Stimulated activated CD4-positive, alpha-beta T cell treated with anti-CD3 and anti-CD28 coated beads, Interleukin-15, amount 100 ng/mL, for 48 hours (primary cell): ENCODE data around the gene RALGAPA1.
"Not testable (repeated sequence)": the region's sequence is repeated elsewhere in the genome, so short reads cannot be mapped to it uniquely, and the experiment has no call there.

Experiments used
- DNase-seq, 2 donors: peaks; one replicate each; pipeline ENCODE4 v3.0.0-alpha.2; 2020; ENCODE audit warnings: low read depth in 2 of 2

The RALGAPA1 gene

GRCh38 chr14:35821564-35822411, 12.7 kb upstream of the RALGAPA1 start:
- no peak for DNase-seq

- no peak for DNase-seq
These were observed 10.8 kb upstream of the RALGAPA1 start for GRCh38 chr14:35819591-35820540.

DNA sequence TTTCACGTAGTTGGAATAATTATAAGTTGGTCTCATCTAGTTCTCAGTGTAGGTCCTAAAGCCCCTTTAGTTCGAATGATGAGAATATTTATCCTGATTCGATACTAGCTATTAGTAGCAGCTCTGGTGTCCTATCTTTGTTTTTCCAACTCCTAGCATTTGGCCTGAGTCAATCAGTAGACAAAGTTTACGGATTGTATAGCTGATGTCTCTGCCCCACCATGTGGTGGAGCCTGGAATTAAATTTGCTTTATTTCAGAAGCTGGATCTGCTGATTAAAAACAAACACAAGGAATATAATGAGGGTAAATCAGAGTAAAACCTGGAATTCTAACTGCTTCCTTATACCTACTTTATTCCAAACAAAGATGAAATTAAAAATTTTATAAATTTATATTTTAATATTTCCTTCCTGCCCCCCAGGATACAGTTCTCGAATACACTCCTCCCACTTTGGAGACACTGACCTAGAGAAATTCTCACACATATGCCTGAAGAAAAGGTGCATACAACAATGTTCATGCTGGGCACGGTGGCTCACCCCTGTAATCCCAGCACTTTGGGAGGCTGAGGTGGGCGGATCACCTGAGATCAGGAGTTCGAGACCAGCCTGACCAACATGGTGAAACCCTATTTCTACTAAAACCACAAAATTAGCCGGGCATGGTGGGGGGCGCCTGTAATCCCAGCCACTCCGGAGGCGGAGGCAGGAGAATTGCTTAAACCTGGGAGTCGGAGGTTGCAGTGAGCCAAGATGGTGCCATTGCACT, 9.4 kb upstream of the RALGAPA1 start:
- DNase-seq: no peak

DNA sequence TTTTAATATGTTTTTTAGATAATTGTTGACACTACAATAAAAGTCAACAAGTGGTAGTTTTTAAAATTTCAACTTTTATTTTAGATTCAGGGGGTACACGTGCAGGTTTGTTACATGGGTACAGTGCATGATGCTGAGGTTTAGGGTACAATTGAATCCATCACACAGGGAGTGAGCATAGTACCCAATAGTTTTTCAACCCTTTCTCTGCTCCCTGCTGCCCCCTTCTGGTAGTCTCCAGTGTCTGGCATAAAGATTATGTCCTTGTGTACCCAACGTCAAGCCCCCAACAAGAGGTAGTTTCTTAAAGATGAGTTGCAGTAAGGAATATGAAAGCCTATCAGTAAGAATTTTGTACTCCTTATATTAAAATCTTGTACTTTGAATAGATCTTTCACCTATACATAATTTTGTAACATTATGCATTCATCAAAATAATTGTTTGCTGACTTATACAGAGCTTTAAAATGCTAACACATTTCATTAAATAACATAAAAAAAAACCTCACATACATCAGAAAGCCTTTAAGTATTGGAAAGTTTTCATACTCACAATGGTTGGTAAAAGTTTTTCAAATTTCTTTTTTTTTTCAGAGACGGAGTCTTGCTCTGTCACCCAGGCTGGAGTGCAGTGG, 5.4 kb upstream of the RALGAPA1 start:
- peak; percentile 52 to 80 for DNase-seq

GRCh38 chr14:35810963-35811362, 1.9 kb upstream of the RALGAPA1 start:
- no peak for DNase-seq

DNA sequence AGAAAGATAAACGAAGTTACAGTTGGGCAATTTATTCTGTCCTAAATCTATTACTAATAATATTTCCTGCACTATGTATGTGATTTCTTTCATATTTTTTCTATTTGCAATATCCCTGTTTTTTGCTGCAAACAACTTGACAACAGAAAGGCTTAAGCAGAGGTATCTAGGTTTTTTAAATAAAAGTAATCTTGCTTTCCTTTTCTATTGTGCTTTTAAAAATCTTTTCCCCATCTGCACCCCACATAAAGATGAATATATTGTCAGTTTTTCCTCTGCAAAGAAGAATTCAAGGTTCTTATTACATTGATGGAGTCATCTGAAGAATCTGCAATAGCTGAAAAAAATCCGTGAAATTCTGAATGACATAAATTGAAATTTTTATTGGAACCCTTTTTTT, 502 bp upstream of the RALGAPA1 start:
- DNase-seq: no peak

- DNase-seq: no peak
These were observed 938 bp downstream of the RALGAPA1 start for GRCh38 chr14:35808076-35808637.

- no peak for DNase-seq
These were observed 1.7 kb downstream of the RALGAPA1 start for GRCh38 chr14:35807131-35807961.

GRCh38 chr14:35806006-35806907, 2.8 kb downstream of the RALGAPA1 start:
- DNase-seq: no peak

- no peak for DNase-seq
These were observed 11.3 kb downstream of the RALGAPA1 start for GRCh38 chr14:35797796-35798195.

DNA sequence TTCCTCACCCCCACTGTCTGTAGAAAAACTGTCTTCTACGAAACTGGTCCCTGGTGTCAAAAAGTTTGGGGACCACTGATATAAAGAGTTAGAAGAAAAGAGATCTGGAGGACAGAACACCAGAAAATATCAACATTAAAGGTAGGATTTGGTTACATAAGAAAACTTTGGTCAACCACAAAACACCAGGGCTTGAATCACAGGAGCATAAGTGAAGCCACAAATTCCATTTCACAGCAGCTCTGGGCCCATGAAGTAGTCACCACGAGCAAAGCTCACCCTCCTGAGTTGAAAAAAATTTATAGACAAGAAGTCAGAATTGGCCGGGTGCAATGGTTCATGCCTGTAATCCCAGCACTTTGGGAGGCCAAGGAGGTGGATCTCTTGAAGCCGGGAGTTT, 19.4 kb downstream of the RALGAPA1 start:
- no peak for DNase-seq

- no peak for DNase-seq
These were observed 22.2 kb downstream of the RALGAPA1 start for GRCh38 chr14:35786856-35787255.

DNA sequence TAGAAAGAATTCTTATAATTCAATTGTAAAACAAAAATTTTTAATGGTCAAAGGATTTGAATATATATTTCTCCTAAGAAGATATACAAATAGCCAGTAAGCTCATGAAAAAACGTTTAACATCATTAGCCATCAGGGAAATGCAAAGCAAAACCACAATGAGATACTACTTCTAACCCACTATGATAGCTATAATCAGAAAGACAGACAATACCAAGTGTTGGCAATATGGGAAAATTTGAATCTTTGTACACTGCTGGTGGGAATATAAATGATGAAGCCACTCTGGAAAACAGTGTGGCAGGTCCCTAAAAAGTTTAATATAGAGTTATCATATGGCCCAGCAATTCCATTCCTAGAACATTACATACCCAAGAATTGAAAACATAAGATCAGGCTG, 25.4 kb downstream of the RALGAPA1 start:
- DNase-seq: no peak

- no peak for DNase-seq
These were observed 29.7 kb downstream of the RALGAPA1 start for GRCh38 chr14:35779368-35779767.

- DNase-seq: not testable (repeated sequence)
These were observed 31.5 kb downstream of the RALGAPA1 start for GRCh38 chr14:35777550-35777949.

DNA sequence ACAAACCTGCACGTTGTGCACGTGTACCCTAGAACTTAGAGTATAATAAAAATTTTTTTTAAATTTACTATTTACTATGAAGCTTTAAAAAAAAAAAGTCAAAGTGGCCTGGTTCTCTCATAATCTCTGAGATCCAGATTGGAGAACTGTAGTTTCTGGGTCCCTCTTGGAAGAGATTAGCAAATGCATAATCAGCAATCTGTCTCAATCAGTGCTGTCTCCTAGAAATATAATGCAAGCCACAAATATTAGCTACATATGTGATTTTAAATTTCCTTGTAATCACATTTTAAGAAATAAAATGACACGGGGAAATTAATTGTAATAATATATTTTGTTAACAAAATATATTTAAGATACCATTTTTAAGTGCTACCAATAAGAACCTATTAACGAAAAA, 32.3 kb downstream of the RALGAPA1 start:
- no peak for DNase-seq

DNA sequence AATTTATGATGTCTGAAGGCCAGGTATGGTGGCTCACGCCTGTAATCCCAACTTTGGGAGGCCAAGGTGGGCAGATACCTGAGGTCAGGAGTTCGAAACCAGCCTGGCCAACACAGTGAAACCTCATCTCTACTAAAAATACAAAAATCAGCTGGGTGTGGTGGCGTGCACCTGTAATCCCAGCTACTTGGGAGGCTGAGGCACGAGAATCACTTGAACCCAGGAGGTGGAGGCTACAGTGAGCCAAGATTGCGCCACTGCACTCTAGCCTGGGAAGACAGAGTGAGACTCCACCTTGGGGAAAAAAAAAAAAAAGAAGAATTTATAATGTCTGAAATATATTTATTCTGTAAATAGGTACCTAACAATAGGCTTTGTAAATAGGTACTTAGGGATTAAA, 33.0 kb downstream of the RALGAPA1 start:
- DNase-seq: not testable (repeated sequence)

DNA sequence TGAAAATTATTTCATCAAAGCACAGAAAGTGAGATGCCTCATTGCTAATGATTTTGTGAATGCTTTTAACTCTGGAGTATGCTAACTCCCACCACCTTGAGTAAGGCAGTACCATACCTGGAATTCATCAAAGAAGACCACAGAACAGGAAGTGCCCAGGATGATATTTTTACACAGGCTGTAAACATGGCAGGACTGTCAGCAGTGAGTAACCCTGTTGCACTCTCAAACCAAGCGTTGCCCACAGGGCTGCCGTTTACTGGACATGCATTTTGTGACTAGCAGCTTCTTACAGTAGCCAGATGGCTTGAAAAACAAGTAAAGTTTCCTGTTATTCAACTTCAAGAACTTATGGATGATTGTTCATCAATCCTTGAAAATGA, 42.4 kb downstream of the RALGAPA1 start:
- DNase-seq: peak in 1 of 2 donors; percentile 7

DNA sequence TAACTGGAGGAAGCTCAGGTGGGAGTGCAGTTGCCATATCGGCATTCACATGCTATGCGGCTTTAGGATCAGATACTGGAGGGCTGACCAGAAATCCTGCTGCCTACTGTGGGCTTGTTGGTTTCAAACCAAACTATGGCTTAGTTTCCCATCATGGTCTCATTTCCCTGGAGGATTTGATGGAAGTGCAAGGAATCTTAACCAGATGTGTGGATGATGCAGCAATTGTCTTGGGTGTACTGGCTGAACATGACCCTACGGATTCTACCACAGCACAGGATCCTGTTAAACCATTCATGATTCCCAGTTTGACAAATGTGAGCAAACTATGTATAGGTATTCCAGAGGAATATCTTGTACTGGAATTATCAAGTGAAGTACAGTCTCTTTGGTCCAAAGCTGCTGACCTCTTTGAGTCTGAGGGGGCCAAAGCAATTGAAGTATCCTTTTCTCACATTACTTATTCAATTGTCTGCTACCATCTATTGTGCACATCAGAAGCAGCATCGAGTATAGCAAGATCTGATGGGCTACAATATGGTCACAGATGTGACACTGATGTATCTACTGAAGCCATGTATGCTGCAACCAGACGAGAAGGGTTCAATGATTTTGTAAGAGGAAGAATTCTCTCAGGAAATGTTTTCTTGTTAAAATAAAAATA, 42.9 kb downstream of the RALGAPA1 start:
- DNase-seq: no peak
